Activated CD4-positive, CD25-positive, alpha-beta regulatory T cell (primary cell): ENCODE results near the gene FNDC3B.

ENCODE experiments used
- DNase-seq, 4 experiments: peaks; one replicate each; lab custom pipeline; 2025; lab: John Stamatoyannopoulos, UW

FNDC3B gene

GRCh38 chr3:172113710-172114109, 74.3 kb downstream of the FNDC3B start:
- no peak for DNase-seq

- no peak for DNase-seq
Measured at GRCh38 chr3:172115059-172115458, 75.7 kb downstream of the FNDC3B start.

GRCh38 chr3:172115787-172116186, 76.4 kb downstream of the FNDC3B start:
- DNase-seq: no peak

- no peak for DNase-seq
Measured at GRCh38 chr3:172118019-172118418, 78.6 kb downstream of the FNDC3B start.

- no peak for DNase-seq
Measured at GRCh38 chr3:172119266-172119969, 80.0 kb downstream of the FNDC3B start.

- DNase-seq: no peak
Measured at GRCh38 chr3:172120912-172121311, 81.5 kb downstream of the FNDC3B start.

- DNase-seq: no peak
Measured at GRCh38 chr3:172121981-172122380, 82.6 kb downstream of the FNDC3B start.

- no peak for DNase-seq
Measured at GRCh38 chr3:172124271-172124670, 84.9 kb downstream of the FNDC3B start.

- DNase-seq: no peak
Measured at GRCh38 chr3:172125053-172125452, 85.7 kb downstream of the FNDC3B start.

- no peak for DNase-seq
Measured at GRCh38 chr3:172125963-172126457, 86.6 kb downstream of the FNDC3B start.

- DNase-seq: no peak
Measured at GRCh38 chr3:172126741-172127140, 87.4 kb downstream of the FNDC3B start.

GRCh38 chr3:172127141-172127540, 87.8 kb downstream of the FNDC3B start:
- DNase-seq: no peak

- no peak for DNase-seq
Measured at GRCh38 chr3:172127929-172128580, 88.7 kb downstream of the FNDC3B start.

- no peak for DNase-seq
Measured at GRCh38 chr3:172128858-172129257, 89.5 kb downstream of the FNDC3B start.

GRCh38 chr3:172129498-172129849, 90.1 kb downstream of the FNDC3B start:
- no peak for DNase-seq

- peak in 1 of 4 experiments; percentile 12 for DNase-seq
Measured at GRCh38 chr3:172129850-172130716, 90.7 kb downstream of the FNDC3B start.

- DNase-seq: no peak
Measured at GRCh38 chr3:172130717-172131050, 91.3 kb downstream of the FNDC3B start.

- DNase-seq: no peak
Measured at GRCh38 chr3:172131746-172132145, 92.4 kb downstream of the FNDC3B start.

GRCh38 chr3:172132159-172132586, 92.8 kb downstream of the FNDC3B start:
- DNase-seq: no peak

- DNase-seq: no peak
Measured at GRCh38 chr3:172132721-172133311, 93.4 kb downstream of the FNDC3B start.

GRCh38 chr3:172133838-172134237, 94.5 kb downstream of the FNDC3B start:
- no peak for DNase-seq

GRCh38 chr3:172134352-172134751, 95.0 kb downstream of the FNDC3B start:
- no peak for DNase-seq
